GM13976 (cell line): ENCODE measurements around the gene CCDC186.
"Not testable (repeated sequence)": the region's sequence is repeated elsewhere in the genome, so short reads cannot be mapped to it uniquely, and the experiment has no call there.

Source experiments
- DNase-seq: peaks from one replicate; pipeline ENCODE4 v3.0.0; 2012; ENCODE audit warnings: low spot score
- in situ Hi-C: fragments of 300-500 bp; cut with MboI; formaldehyde crosslinking; loops from one replicate; pipeline ENCODE4 v1.12.0; 2022; ENCODE audit warnings: low sequenced_read_pairs, mixed read lengths, inconsistent platforms; ENCODE audit not compliant: unreplicated experiment
- TF ChIP-seq, protein P1 (sequence below): IDR thresholded peaks from 2 replicates; pipeline ENCODE4 v1.5.1; 2012; ENCODE audit warnings: borderline replicate concordance, mild to moderate bottlenecking; ENCODE audit not compliant: insufficient read depth; ENCODE audit errors: extremely low read depth, missing control alignments, control extremely low read depth

Gene CCDC186

DNA sequence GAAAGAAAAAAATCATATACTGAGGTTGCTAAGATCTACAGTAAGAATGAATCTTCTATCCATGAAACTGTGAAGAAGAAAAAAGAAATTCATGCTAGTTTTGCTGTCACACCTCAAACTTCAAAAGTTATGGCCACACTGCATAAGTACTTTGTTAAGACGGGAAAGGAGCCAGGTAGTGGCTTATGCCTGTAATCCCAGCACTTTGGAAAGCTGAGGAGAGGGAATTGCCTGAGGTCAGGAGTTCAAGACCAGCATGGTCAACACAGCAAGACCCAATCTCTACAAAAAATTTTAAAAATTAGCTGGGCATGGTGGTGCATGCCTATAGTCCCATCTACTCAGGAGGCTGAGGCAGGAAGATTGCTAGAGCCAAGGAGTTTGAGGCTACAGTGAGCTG, 22.1 kb downstream of the CCDC186 start:
- TF ChIP-seq, protein P1, sequence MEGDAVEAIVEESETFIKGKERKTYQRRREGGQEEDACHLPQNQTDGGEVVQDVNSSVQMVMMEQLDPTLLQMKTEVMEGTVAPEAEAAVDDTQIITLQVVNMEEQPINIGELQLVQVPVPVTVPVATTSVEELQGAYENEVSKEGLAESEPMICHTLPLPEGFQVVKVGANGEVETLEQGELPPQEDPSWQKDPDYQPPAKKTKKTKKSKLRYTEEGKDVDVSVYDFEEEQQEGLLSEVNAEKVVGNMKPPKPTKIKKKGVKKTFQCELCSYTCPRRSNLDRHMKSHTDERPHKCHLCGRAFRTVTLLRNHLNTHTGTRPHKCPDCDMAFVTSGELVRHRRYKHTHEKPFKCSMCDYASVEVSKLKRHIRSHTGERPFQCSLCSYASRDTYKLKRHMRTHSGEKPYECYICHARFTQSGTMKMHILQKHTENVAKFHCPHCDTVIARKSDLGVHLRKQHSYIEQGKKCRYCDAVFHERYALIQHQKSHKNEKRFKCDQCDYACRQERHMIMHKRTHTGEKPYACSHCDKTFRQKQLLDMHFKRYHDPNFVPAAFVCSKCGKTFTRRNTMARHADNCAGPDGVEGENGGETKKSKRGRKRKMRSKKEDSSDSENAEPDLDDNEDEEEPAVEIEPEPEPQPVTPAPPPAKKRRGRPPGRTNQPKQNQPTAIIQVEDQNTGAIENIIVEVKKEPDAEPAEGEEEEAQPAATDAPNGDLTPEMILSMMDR = no peak
- no peak for DNase-seq
- in situ Hi-C loops = no loop called here

DNA sequence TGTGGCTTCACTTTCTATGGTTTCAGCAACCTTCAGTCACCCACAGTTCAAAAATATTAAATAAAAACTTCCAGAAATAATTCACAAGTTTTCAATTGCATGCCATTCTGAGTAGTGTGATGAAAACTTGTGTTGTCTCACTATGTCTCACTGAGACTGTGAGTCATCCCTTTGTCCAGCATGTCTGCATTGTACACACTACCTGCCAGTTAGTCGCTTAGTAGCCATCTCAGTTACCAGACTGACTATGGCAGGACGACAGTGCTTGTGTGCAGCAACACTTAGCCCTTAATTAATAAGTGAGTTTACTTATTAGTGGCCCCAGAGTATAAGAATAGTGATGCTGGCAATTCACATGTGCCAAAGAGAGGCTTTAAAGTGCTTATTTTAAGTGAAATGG, 22.5 kb downstream of the CCDC186 start:
- in situ Hi-C loops = no loop called here
- DNase-seq = no peak
- TF ChIP-seq, protein P1 = no peak

DNA sequence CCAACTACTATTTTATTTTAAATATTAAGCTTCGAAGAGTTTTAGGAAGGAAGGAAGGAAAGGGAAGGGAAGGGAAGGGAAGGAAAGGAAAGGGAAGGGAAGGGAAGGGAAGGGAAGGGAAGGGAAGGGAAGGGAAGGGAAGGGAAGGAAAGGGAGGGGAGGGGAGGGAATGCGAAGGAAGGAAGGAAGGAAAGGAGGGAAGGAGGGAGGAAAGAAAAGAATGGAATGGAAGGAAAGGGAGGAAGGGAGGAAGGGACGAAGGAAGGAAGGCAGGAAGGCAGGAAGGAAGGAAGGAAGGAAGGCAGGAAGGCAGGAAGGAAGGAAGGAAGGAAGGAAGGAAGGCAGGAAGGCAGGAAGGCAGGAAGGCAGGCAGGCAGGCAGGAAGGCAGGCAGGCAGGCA, 24.5 kb downstream of the CCDC186 start:
- DNase-seq, in situ Hi-C loops: not testable (repeated sequence)

DNA sequence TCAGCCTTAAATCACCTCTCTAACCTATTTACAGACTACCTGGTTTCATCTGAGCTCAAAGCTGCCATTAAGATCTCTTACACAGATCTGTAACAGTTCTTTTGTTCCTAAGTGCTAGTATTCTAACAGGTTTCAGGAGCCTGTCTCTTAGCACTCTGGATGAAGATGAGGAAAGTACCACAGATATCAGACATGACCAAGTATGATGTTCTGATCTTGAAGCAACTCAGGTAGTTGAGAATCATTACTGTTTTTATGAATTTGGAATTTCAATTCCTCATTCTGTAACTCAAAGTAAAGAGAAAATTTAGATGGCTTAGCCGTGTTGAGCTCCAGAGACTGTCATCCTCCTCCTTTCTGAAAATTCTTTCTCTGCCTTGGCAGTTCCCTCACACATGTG, 30.8 kb downstream of the CCDC186 start:
- TF ChIP-seq, protein P1 = no peak
- in situ Hi-C loops = no loop called here

DNA sequence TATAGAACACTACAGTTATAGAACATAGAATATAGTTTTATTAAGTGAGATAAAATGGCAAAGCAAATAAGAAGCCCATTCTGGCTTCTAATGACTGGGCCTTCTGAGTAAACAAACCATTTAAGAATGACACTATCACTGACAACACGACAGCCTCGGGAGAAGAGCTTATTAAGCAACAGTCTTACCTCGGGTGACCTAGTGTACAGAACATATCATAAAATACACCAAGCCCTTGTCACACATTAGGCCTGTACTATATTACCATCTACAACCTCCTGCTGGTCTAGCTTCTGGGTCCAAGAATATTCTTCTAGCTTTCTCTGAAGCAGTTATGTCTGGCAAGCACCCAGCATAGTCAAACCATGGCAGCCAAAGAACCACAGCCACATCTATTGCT, 32.0 kb downstream of the CCDC186 start:
- in situ Hi-C loops = no loop called here

More for the DNA sequence above, 30.8 kb downstream of the CCDC186 start:
- no peak for DNase-seq

DNA sequence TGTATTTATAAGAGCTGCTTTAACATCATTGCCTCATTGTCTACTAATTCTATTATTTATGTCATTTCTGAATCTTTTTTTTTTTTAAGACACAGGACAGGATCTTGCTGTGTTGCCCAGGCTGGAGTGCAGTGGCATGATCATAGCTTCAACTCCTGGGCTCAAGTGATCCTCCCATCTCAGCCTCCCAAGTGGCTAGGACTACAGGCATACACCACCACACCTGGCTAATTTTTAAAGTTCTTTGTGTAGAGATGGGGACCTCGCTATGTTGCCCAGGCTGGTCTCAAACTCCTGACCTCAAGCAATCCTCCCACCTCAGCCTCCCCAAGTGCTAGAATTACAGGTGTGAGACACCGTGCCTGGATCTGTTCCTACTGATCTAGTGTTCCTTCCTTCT, 33.2 kb downstream of the CCDC186 start:
- in situ Hi-C loops, DNase-seq: not testable (repeated sequence)

More for the DNA sequence above, 32.0 kb downstream of the CCDC186 start:
- TF ChIP-seq, protein P1 = no peak
- no peak for DNase-seq

DNA sequence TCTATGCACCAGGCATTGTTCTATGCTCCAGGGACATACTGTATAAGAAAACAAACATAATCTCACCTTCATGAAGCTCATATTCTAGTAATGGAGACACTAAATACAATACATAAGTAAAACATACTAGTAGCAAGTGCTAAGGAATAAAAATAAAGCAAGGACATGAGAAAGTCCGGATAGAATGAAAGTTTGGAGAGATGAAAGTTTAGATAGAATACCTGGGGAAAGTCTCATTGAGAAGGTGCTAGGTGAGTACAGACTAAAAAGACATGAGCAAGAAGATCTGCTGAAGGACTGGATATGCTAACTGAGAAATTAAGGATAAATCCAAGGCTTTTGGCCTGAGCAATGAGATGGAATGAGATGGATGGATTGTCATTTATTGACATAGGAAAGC, 34.0 kb downstream of the CCDC186 start:
- TF ChIP-seq, protein P1 = no peak
- DNase-seq = no peak
- in situ Hi-C loops = no loop called here

DNA sequence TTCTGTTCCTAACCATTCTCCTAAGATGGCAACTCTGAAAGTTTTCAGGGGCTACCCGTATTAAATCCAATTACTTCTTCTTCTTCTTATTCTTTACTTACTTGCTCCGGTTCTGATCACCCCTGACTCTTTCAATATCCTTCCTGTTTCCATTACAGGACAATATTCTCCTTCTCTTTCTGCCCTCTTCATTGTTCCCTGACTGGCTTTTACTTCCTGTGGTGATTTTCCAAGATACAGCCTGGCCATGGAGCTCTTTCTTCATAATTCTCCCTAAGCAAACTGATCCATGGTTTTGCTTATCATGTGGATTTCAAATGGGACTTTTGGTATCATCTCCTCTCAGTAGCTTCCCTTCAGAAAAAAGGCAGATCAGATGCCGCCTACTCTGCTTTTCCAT, 35.4 kb downstream of the CCDC186 start:
- no peak for DNase-seq
- TF ChIP-seq, protein P1 = no peak
- in situ Hi-C loops = no loop called here
